Lung (tissue), 12 donors: ENCODE results near the gene TENT4A. TPM values are rescaled to one million over a fixed set of nuclear protein-coding genes. Genes with fewer than 3 reads are reported as not detected.
A peak's percentile ranks its signal among the peaks of the same experiment; 100 is the strongest.

ENCODE experiments used
- ATAC-seq: fragments of 200-7000 bp; cut with Tn5 transposase; one replicate; pipeline ENCODE4 v1.9.1; 2020; ENCODE audit warnings: moderate number of reproducible peaks; ENCODE audit not compliant: insufficient read depth, low FRiP score
- DNase-seq, 3 donors: peaks; one replicate each; pipeline ENCODE4 v3.0.0-alpha.2; 2013 to 2017
- H3K27ac ChIP-seq, 2 donors: one replicate each; pipeline ENCODE4 v1.5.1; 2013; ENCODE audit warnings: mild to moderate bottlenecking in 2 of 2, moderate library complexity in 2 of 2, control low read depth in 1 of 2, inconsistent platforms in 1 of 2, low read depth in 1 of 2, low read length in 1 of 2
- H3K27me3 ChIP-seq, 3 donors: one replicate each; pipeline ENCODE4 v1.5.1; 2013; ENCODE audit warnings: low read length in 2 of 3; ENCODE audit not compliant: control insufficient read depth in 3 of 3, insufficient read depth in 3 of 3
- H3K36me3 ChIP-seq, 4 donors: one replicate each; pipeline ENCODE4 v1.5.1; 2013; ENCODE audit warnings: low read length in 4 of 4, mild to moderate bottlenecking in 1 of 4, moderate library complexity in 1 of 4; ENCODE audit not compliant: control insufficient read depth in 4 of 4, insufficient read depth in 4 of 4
- H3K4me1 ChIP-seq, 5 donors: one replicate each; pipeline ENCODE4 v1.5.1; 2013; ENCODE audit warnings: low read length in 5 of 5, mild to moderate bottlenecking in 2 of 5, moderate library complexity in 1 of 5; ENCODE audit not compliant: control insufficient read depth in 5 of 5, insufficient read depth in 5 of 5
- H3K4me3 ChIP-seq: one replicate; pipeline ENCODE4 v1.5.1; 2013; ENCODE audit warnings: mild to moderate bottlenecking, control low read depth, moderate library complexity
- H3K9ac ChIP-seq, 2 donors: one replicate each; pipeline ENCODE4 v1.5.1; 2013; ENCODE audit warnings: low read length in 2 of 2, control low read depth in 1 of 2; ENCODE audit not compliant: insufficient read depth in 1 of 2
- H3K9me3 ChIP-seq, 4 donors: one replicate each; pipeline ENCODE4 v1.5.1; 2013; ENCODE audit warnings: low read length in 3 of 4, mild to moderate bottlenecking in 1 of 4, moderate library complexity in 1 of 4; ENCODE audit not compliant: control insufficient read depth in 4 of 4, insufficient read depth in 3 of 4
- CTCF ChIP-seq: IDR thresholded peaks from 2 replicates; pipeline ENCODE4 v1.5.1; 2012; ENCODE audit warnings: mild to moderate bottlenecking; ENCODE audit errors: control extremely low read depth, extremely low read depth
- WGBS, 2 donors: extraction: QIAGEN DNeasy Blood & Tissue Kit; methylation state at CpG; one replicate each; pipeline ENCODE4 v1.1.7; 2013; 5-methylcytosine and 5-hydroxymethylcytosine counted together
- polyA plus RNA-seq, 2 donors: library from polyadenylated mRNA; stranded (reverse); fragments of 200-250 nt; gene quantifications; one replicate each; pipeline ENCODE4 v1.2.1, GENCODE V29; 2013
- total RNA-seq, 2 donors: library from RNA; depleted of rRNA in 1 of 2; stranded (reverse); fragments of >200 nt in 1 of 2; gene quantifications; one replicate each; pipeline ENCODE4 v1.2.1, GENCODE V29; 2014 to 2021
- donor health status: control.
- donor health status: control.
- donor health status: Bipolar disorder and iron deficiency.
- donor health status: healthy.
- donor health status: DM: yes; HTN: yes; CAD: no.

Gene TENT4A
- total and polyA plus RNA-seq, 4 donors, result 9.4 to 46.9 (median 17.3) TPM

GRCh38 chr5:6736106-6736505, 22.9 kb downstream of the TENT4A start:
- H3K4me1 ChIP-seq, result peaks cover 8 to 25% (median 17%) of the 10 kb centered on the region in 5 donors
- no peak overlapping the region for H3K9ac ChIP-seq
- H3K36me3 ChIP-seq, result peaks cover 4 to 29% (median 19%) of the 10 kb centered on the region in 4 donors
- no peak overlapping the region for H3K27ac ChIP-seq
- 72 to 94% methylated on average over 7 of the region's 7 CpGs for WGBS, 2 donors
- H3K27me3 ChIP-seq, result no peaks in the 10 kb centered on the region
- peak in 1 of 3 donors; percentile 19 for DNase-seq
- H3K9me3 ChIP-seq, result no peaks in the 10 kb centered on the region
- H3K4me3 ChIP-seq, result no peak overlapping the region
- TF ChIP-seq CTCF, result no peak
- peak; percentile 31 for ATAC-seq

- Histone ChIP-seq H3K4me3 (no peak overlapping the region), H3K9me3 (no peaks in the 10 kb centered on the region), H3K4me1 (peaks cover 8 to 25% (median 16%) of the 10 kb centered on the region in 5 donors), H3K27me3 (no peaks in the 10 kb centered on the region), H3K36me3 (peaks cover 4 to 32% (median 19%) of the 10 kb centered on the region in 4 donors), H3K27ac (peak overlapping the region in 1 of 2 donors; percentile 11), H3K9ac (no peak overlapping the region)
- no peak for DNase-seq
- WGBS, 2 donors, result 85 to 91% methylated on average over 9 of the region's 9 CpGs
- TF ChIP-seq CTCF, result no peak
- ATAC-seq, result no peak
These were observed 23.4 kb downstream of the TENT4A start for GRCh38 chr5:6736524-6737042.

GRCh38 chr5:6737043-6737941, 24.1 kb downstream of the TENT4A start:
- Histone ChIP-seq H3K9ac (no peak overlapping the region), H3K4me3 (no peak overlapping the region), H3K27me3 (no peaks in the 10 kb centered on the region), H3K27ac (peak overlapping the region in 1 of 2 donors; percentile 7), H3K4me1 (peaks cover 5 to 20% (median 13%) of the 10 kb centered on the region in 5 donors), H3K36me3 (peaks cover 4 to 33% (median 20%) of the 10 kb centered on the region in 4 donors), H3K9me3 (no peaks in the 10 kb centered on the region)
- TF ChIP-seq CTCF, result no peak
- ATAC-seq (no peak), DNase-seq (no peak)
- 90 to 92% methylated on average over 24 of the region's 24 CpGs for WGBS, 2 donors
